GM18907 (cell line): ENCODE results near the gene CORO2B.
"Not testable (repeated sequence)": the region's sequence is repeated elsewhere in the genome, so short reads cannot be mapped to it uniquely, and the experiment has no call there.

Experiments
- ATAC-seq: cut with Tn5 transposase; IDR thresholded peaks from one replicate; pipeline ENCODE4 v1.9.1; 2021; ENCODE audit warnings: mild to moderate bottlenecking, moderate library complexity; ENCODE audit not compliant: unreplicated experiment

The CORO2B gene

GRCh38 chr15:68718468-68718867 lies 139.7 kb downstream of the CORO2B start:
- no peak for ATAC-seq

GRCh38 chr15:68719051-68719450 lies 140.3 kb downstream of the CORO2B start:
- no peak for ATAC-seq

GRCh38 chr15:68719672-68720071 lies 140.9 kb downstream of the CORO2B start:
- ATAC-seq: no peak

- ATAC-seq: no peak
These were observed 143.1 kb downstream of the CORO2B start for GRCh38 chr15:68721886-68722285.

GRCh38 chr15:68725736-68726135 lies 146.9 kb downstream of the CORO2B start:
- ATAC-seq: no peak

GRCh38 chr15:68726246-68726645 lies 147.5 kb downstream of the CORO2B start:
- ATAC-seq: no peak

- no peak for ATAC-seq
These were observed 151.1 kb downstream of the CORO2B start for GRCh38 chr15:68729789-68730411.

GRCh38 chr15:68730471-68730919 lies 151.7 kb downstream of the CORO2B start:
- ATAC-seq: no peak

GRCh38 chr15:68730976-68731897 lies 152.4 kb downstream of the CORO2B start:
- ATAC-seq: no peak

- ATAC-seq: no peak
These were observed 153.7 kb downstream of the CORO2B start for GRCh38 chr15:68732451-68732850.

GRCh38 chr15:68733666-68734065 lies 154.9 kb downstream of the CORO2B start:
- ATAC-seq: no peak

GRCh38 chr15:68734352-68734751 lies 155.6 kb downstream of the CORO2B start:
- no peak for ATAC-seq

- ATAC-seq: no peak
These were observed 156.1 kb downstream of the CORO2B start for GRCh38 chr15:68734881-68735280.

- no peak for ATAC-seq
These were observed 156.8 kb downstream of the CORO2B start for GRCh38 chr15:68735610-68736009.

GRCh38 chr15:68739390-68740080 lies 160.7 kb downstream of the CORO2B start:
- ATAC-seq: no peak

GRCh38 chr15:68743256-68743655 lies 164.5 kb downstream of the CORO2B start:
- ATAC-seq: no peak

- ATAC-seq: no peak
These were observed 170.6 kb downstream of the CORO2B start for GRCh38 chr15:68749365-68749764.

GRCh38 chr15:68749793-68750192 lies 171.0 kb downstream of the CORO2B start:
- no peak for ATAC-seq

GRCh38 chr15:68751622-68752021 lies 172.8 kb downstream of the CORO2B start:
- no peak for ATAC-seq

GRCh38 chr15:68755731-68756130 lies 176.9 kb downstream of the CORO2B start:
- no peak for ATAC-seq

GRCh38 chr15:68759982-68760579 lies 181.3 kb downstream of the CORO2B start:
- not testable (repeated sequence) for ATAC-seq
